Activated CD8-positive, alpha-beta memory T cell treated with anti-CD3 and anti-CD28 coated beads, Interleukin-2, amount 50 U/mL, for 1 hour (primary cell): Measurements from ENCODE around the gene FLT1.

Experiments used
- DNase-seq: peaks from one replicate; pipeline ENCODE4 v3.0.0-alpha.2; 2020; ENCODE audit errors: extremely low read depth

The FLT1 gene

GRCh38 chr13:28494778-28495537 lies at the start of gene FLT1:
Gene FLT1 (minus strand): TSS chr13:28495128. CDS start chr13:28494843, 285 bp downstream.
- DNase-seq, result no peak

DNA sequence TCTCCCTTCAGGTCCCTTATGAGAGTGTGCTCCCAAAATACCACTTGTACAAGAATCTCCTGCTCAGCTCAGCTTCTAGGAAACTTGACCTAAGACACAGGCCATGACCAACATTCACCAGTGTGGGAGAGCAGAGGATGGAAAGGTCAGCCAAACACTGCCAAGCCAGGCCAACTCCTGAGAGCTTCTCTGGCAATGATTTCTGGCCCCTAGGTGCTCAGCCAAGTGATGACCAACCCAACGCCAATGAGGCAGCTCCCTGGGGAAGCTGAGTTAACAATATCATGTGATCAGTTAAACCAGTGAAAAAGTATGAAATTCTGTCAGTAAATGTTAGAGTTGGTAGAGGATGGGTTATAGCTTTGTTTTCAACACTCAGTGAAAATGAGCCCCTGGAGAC lies 49.1 kb upstream of the FLT1 start:
- no peak for DNase-seq

DNA sequence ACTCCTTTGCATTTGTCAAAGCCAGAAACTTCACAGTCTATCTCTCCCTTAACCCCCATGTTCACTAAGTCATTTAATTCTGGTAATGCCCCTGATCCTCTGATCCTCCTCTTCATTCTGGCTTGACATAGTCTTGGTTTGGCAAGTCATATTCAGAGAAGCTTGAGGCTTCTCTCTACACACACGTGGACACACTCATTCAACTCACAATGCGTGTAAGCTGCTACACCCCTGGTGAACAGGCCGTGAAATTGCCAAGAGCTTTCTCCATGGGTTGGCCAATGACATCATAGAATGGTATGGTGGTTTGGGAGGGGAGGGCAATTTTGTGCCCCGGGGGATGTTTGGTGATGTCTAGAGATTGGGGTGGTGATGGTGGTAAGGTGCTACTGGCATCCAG lies 47.9 kb upstream of the FLT1 start:
- no peak for DNase-seq

GRCh38 chr13:28541966-28542365 lies 47.0 kb upstream of the FLT1 start:
- DNase-seq, result no peak

DNA sequence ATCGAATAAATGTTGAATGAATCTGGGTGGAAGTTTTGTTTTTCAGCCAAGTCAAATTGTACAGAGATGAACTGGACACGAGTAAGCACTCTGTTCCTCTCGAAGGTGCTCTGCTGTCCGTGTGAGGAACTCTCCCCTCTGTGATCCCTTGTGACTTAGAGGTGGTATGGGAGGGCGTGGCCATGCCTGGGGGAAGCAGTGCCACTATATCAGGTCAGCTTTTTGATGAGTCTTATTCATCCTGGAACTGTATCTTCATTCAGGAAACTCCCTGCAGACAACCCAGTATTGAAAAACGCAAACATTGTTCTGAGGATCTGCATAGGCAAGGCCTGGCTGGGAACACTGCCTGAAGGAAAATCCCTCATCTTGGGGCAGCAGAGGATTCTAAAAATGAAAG lies 45.7 kb upstream of the FLT1 start:
- DNase-seq, result no peak

- no peak for DNase-seq
Measured at GRCh38 chr13:28539625-28540286, 44.8 kb upstream of the FLT1 start.

- DNase-seq, result no peak
Measured at GRCh38 chr13:28538932-28539331, 44.0 kb upstream of the FLT1 start.

GRCh38 chr13:28537171-28537570 lies 42.2 kb upstream of the FLT1 start:
- no peak for DNase-seq

DNA sequence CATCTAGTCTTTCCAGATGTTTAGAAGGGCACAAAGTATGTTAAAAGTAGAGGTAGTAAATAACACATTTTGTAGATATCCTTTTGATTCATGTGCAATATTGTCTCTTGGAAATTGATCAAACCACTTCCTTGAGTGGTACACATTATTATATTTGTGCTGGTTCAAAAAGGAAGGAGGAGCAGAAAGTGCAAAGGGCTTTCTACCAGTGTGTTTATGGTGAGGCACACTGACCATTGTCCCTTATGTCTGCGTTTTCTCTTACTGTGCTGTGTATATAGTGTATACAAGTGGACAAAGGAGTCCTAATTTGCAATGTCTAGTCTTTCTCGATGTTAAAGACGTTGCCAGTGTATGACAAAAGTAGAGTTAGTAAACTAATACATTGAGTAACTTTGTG lies 41.4 kb upstream of the FLT1 start:
- DNase-seq, result no peak

- DNase-seq, result no peak
Measured at GRCh38 chr13:28535734-28536133, 40.8 kb upstream of the FLT1 start.

GRCh38 chr13:28534801-28535200 lies 39.9 kb upstream of the FLT1 start:
- DNase-seq, result no peak

DNA sequence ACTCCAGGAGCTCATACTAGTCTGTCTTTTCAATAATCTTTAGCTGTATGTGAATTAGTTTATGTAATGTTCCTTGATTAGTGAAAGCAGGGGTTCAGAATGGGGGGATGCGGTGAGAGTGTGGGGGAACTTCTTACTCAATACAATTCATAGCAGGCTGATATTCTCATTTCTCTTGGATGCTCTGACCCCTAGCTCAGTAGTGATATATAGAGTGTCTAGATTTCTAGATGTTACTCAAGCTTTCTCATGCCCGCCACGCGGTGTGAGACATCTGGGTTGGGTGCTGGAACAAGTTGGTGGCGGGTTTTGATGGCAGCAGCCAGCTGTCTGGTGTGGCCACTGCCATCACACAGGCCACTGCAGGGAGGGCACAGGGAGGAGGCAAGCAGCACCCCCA lies 39.3 kb upstream of the FLT1 start:
- DNase-seq, result no peak

- DNase-seq, result no peak
Measured at GRCh38 chr13:28533441-28534166, 38.7 kb upstream of the FLT1 start.

GRCh38 chr13:28533125-28533436 lies 38.2 kb upstream of the FLT1 start:
- DNase-seq, result no peak

- no peak for DNase-seq
Measured at GRCh38 chr13:28532388-28533124, 37.6 kb upstream of the FLT1 start.

- no peak for DNase-seq
Measured at GRCh38 chr13:28531845-28532387, 37.0 kb upstream of the FLT1 start.

DNA sequence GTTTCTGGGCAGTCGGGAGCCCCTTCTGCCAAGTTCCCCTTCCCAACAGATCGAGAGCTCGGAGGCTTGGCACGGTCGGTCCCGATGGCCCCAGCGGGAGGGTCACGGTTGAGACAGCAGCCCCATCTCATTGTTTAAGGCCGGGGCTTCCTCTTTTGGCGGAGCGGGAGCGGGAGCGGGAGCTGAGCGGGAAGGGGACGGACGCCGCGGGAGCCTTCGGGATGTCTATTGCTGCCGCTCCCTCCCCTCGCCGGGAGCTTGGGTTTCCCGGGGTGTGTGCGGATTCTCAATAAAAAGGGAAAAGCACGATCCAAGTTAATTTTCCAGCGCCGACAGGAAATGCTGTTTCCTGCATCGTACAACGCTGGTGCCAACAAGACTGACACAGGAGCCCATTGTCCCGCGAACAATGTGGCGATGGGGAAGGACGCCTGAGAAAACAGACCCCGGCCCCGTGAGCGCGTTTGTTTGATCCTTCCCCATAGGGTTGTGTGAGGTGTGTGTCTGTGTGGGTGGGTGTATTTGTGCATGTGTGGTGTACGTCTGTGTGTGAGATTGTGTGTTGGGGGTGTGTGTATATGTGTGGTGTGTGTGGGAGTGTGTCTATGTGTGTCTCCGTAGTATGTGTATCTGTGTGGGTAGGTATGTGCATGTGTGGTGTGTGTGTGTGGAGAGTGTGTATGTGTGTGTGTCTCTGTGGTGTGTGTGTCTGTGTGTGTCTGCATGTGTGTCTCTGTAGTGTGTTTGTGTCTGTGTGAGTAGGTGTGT lies 36.3 kb upstream of the FLT1 start:
- DNase-seq, result no peak

DNA sequence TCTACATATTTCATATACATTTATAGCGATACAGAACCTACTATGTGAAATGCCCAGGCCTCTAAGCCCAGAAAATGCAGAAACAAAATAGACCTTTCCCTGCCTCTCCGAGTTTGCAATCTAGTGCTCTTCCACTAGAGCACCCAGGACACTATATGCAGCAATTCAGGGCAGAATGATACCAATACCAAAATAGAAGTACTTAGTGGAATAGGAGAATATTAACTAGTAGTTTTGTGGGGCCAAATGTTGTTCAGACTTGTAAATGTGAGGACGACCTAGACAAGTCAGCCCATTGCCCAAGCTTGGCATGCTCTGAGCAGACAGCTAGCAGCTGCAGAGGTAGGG lies 35.8 kb upstream of the FLT1 start:
- no peak for DNase-seq

DNA sequence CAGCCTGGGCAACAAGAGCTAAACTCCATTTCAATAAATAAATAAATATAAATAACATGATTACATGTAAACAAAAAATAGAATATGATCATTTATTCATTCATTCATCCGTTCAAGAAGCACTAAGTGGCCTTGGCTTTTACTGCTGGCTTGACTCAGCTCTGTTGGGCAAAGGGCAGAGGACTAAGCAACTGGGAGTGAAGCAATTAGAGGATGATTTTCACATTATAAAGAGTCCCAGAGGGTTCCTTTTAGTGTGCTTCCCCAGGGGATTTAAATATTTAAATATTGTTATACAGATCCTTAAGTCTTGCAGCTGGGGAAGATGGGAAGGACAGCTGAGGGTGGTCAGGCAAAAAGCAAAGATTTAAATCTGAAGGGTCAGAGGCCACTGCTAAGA lies 34.9 kb upstream of the FLT1 start:
- no peak for DNase-seq

GRCh38 chr13:28528848-28529247 lies 33.9 kb upstream of the FLT1 start:
- DNase-seq, result no peak

DNA sequence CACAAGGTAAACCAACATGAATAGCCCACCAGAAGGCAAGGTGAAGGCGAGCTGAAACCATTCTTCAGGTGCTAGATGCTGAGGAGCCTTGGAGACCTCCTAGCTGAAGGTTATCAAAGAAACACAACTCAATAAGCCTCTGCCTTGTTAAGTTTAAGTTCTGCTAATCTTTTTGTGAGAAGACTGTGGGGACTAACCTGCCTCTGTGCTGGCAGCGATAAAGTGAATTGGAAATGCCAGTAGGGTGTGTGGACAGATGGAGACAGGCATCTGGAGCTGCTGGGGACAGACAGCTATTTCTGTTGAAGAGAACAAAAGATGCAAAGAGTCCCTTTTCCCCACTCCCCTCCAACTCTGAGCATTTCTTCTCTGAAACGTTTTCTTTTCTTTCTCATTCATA lies 33.5 kb upstream of the FLT1 start:
- no peak for DNase-seq
